GM21390 (cell line): ENCODE measurements around the gene SLC4A1.
"Not testable (repeated sequence)": the region's sequence is repeated elsewhere in the genome, so short reads cannot be mapped to it uniquely, and the experiment has no call there.

ENCODE experiments used
- ATAC-seq: cut with Tn5 transposase; IDR thresholded peaks from one replicate; pipeline ENCODE4 v1.9.1; 2021; ENCODE audit not compliant: unreplicated experiment

Gene SLC4A1

DNA sequence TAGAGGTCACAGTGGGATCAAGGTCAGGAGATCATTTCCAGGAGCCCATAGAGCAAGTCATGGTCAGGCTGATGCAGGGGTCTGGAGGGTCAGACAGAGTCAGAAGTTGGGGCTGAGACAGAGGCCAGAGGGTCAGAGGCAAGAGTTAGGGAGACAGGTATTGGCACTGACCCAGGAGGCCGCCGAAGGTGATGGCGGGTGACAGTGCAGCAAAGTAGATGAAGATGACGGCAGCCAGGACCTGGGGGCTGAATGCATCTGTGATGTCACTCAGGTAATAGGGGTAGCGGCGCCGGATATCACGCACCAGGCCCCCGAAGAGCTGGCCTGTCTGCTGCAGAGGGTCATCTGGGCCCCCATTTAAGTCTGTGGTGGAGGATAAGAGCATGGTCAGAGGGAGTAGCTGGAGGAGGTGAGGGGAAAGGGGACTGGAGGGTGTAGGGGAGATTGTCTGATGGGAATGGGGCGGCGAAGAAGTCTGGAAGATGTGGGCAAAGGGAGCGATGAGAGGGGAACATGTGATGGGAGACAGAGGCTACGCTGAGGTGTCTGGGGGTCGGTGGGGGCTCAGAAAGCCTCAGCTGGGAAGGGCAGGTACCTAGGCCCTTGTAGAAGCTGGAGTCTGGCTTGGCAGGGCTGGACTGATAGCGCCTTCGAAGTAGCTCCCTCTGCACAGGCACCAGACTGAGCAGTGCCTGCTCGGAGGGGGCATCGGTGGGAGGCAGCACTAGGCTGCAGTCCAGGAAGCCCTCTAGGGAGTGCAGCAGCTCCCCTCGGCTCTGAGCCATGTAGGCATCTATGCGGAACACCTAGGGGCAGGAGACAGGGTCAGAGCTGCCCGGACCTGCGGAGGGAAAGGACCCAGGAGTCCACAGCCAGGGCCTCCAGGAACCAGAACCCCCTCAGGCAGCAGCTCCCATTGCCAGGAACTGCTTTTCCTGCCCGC is 9.8 kb downstream of the SLC4A1 start:
- ATAC-seq = no peak

DNA sequence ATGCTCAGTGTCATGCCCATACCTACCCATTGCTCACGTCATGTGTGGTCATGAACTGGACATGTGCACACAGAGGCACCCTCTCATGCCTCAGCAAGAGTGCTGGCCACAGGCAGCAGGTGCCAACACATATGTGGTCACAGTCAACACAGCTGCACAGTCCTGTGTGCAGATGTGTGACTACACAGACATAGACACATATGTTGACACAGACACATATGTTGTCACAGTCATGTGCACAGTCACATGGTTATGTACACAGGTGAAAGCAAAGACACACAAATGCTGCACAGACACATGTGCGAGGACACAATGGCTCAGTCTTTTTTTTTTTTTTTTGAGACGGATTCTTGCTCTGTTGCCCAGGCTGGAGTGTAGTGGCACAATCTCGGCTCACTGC is 11.3 kb downstream of the SLC4A1 start:
- ATAC-seq = no peak

DNA sequence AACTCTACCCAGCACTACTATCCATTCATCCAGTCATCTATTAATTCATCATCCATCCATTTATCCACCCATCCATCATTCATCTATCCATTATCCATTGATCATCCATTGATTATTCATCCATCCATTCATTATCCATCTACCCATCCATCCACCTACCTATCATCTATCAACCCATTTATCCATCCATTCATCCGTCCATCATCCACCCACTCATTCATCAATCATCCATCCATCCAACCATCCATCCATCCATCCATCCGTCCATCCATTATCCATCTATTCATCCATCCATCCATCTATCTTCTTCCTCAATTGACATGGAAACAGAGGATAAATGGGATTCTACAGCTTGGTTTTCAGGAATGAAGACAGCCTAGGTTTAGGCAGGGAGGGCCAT is 12.0 kb downstream of the SLC4A1 start:
- no peak for ATAC-seq

DNA sequence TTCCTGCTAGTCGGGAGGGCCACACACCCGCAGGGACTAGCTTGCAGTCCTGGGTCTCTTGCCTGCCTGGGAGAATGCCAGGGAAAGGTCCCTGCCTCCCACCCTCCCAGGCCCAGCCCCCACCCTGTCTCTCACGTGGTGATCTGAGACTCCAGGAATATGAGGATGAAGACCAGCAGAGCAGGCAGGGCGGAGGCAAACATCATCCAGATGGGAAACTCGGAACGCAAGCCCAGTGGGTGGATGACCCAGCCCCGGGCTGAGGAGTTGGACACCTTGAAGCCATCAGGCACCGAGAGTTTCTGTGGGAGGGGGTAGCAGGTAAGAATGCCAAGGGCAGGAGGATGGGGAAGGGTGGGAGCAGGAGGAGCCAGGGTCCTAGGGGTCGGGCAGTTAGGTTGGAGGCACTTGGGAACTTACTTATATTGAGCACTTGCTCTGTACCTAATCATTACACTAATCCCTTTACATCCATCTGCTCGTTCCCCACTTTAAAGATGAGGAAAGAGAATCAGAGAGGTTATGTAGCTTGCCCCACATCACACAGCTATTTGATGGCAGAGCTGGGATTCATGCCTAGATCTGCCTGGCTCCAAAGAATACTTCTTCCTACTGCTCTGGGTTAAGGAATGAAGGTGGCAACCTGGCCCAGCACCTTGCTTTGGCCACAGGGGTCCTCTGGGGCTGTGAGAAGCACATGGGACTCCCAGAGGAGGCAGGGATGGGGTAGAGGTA is 13.4 kb downstream of the SLC4A1 start:
- ATAC-seq = no peak

DNA sequence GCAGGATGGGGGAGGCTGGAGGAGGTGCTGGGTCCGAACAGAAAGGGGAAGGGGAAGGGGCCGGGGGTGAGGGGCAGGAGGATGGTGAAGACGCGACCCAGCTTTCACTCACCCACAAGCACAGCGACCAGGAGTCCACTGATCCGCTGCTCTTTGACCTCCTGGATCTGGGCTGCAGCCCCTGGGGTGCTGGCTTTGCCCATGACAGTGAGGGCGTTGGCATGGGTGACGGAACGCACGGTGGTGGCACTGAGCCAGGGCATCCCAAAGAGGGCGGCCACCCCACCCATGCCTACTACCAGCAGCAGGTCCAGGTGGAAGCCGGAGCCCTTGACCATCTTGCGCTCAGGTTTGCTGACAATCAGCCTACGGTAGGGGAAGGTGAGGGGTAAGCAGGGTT is 14.9 kb downstream of the SLC4A1 start:
- no peak for ATAC-seq

DNA sequence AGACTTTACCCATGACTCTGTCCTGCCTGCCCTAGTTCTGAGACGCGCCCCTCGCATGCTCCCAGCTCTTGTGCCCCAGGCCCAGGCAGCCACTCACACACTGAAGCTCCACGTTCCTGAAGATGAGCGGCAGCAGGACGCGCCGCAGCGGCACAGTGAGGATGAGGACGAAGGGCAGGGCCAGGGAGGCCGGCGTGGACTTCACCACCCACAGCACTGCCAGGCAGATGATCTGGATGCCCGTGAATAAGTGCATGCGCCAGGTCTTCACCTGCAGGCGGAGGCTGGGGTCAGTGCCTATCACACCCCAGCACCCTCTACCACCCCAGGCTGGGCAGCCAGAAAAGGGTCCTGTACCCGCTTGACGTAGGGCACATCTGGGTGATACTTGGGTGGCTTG is 16.9 kb downstream of the SLC4A1 start:
- no peak for ATAC-seq

DNA sequence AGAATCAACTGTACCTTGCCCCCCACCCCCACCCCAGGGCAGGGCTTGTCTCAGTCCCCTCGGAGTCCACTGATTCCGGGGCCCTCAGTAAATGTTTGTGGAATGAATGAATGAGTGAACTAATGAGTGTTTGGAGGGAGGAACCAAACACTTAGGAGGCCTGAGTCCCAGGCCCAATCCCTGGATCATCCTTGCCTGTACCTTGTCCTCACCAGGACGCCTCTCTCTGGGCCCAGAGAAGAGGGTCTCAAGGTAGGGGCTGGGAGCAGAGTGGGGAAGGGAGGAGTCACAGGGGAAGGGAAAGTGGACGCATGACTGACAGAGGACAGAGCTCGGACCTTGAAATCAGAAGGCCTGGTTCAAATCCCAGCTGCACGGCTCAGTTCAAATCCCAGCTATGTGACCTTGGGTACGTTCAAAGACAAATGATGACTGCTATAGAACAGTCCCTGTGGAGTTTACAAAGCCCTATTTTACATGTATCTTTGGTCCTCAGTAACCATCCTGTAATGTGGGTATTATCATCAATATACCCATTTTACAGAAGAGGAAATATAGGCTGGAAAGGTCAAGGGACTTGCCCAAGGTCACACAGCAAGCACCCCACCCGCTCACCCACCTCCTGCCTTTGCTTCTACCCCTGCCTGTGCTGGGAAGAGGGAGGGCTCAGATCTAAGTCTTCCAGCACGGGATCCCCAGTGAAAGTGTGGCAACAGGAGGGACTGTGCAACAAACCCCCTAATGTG is 18.3 kb downstream of the SLC4A1 start:
- no peak for ATAC-seq

DNA sequence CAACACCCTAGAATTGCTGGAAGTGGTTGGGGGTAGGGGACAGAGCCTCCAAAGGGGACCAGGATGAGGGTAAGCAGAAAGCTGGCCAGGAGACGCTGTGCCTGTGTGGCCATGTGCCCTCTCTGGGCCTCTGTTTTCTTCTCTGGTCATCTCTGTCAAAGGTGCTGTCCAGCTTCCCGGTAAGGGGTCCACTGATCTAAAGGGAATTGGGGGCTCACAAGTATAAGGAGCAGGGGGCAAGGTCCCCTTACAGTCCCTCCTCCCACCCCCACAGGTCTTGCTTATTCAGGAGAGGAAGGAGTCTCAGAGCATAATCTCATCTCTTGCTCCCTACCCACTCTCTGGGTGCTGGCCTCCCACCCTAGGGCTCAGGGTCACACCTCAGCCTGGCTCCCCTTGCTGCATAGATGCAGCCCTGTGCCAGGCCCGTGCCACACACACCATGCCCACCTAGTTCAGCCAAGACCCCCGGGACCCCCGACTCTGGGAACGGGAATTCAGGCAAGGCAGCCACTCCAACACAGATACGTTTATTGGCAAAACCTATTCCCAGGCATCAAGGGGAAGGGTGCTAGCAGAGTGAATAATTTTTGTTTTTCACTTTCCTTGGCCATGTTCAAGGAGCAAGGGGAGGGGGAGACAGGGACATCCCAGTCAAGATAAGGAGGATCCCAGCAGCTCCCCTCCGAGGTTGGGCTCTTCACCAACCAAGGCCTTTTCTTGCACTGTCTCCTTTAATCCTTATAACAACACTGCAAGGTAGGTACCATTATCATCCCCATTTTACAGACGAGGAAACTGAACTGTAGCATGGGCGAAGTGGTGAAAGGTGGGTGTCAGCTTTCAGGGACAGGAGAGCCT is 19.8 kb downstream of the SLC4A1 start:
- ATAC-seq = no peak

DNA sequence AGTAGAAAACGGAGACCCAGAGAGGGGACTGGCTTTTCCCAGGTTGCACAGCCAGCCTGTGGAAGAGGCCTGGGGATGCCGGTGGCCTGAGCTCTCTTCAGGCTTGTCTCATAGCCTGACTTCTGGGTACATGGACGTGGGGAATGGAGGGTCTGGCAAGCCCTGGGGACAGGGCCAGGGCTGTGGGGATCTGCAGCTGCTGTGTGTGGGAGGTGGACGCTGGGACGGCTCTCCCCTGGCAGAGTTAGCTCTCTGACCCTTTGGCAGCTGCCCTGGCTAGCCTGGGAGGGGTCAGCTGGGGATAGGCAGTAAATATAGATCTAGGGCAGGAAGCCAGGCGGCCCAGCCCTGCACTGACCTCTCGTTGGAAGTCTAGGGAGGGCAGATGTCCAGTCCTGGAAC is 20.5 kb downstream of the SLC4A1 start:
- ATAC-seq = no peak

DNA sequence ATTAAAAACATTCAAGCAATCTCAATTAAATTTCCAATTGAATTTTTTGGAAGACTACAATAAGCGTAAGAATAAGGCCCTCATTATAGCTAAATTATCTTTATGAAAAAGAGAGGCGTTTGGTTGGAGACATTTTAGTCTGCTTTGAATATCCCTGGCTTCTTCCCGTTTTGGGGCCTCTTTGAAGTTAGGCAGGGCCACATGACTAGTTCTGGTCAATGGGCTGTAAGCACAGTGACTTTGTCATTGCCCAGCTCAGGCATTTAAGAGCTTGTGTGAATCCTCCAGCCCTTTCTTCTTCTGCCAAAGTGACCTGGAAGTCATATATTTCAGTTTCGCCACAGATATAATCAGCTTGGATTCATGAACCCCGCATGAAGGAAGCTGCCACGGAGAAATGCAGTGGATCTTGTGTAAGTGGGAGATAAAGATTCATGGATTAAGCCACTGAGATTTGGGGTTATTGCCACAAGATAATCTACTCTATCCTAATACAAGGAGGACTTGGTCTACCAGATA is 26.8 kb downstream of the SLC4A1 start:
- no peak for ATAC-seq

DNA sequence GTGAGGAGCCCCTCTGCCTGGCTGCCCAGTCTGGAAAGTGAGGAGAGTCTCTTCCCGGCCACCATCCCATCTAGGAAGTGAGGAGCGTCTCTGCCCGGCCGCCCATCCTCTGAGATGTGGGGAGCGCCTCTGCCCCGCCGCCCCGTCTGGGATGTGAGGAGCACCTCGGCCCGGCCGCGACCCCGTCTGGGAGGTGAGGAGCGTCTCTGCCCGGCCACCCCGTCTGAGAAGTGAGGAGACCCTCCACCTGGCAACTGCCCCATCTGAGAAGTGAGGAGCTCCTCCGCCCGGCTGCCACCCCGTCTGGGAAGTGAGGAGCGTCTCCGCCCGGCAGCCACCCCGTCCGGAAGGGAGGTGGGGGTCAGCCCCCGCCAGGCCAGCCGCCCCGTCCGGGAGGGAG is 30.0 kb downstream of the SLC4A1 start:
- ATAC-seq = not testable (repeated sequence)

DNA sequence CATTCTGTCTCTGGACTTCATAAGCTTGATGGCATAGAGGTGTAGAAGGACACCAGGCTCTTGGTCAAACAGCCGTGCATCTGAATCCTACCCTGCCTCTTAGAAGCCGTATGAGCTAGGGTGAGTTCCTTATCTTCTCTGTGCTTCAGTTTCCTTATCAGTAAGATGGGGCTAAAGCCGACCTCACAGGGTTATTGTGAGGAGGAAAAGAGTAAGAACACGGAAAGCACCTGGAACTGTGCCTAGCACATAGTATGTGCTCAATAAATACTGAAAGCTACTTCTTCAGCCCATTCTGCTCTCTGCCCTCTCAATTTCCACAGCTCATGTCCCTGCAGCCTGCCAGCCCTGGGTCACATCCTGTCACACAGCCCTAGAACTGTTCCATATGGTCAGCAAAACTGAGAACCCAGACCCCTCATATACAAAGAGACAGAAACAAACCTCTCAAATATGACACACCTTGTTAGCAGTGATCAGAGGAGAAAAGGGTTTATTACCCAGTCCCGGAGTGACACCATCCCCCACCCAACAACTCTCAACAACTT is 31.4 kb downstream of the SLC4A1 start:
- no peak for ATAC-seq

DNA sequence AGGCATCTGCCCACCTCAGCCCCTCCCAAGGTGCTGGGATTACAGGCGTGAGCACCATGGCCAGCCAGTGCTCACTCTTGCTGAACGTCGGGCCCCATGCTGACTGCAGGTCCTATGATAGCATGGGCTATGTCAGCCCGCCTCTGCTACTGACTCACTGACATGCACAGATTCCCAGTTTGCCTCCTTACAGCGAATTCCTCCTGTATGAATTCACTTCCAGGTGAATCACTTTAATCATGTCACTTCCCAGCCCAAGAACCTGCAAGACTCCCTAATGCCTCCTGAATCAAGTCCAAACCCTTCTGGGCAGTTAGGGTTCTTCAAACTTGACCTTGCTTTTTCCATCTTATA is 32.4 kb downstream of the SLC4A1 start:
- ATAC-seq = no peak

DNA sequence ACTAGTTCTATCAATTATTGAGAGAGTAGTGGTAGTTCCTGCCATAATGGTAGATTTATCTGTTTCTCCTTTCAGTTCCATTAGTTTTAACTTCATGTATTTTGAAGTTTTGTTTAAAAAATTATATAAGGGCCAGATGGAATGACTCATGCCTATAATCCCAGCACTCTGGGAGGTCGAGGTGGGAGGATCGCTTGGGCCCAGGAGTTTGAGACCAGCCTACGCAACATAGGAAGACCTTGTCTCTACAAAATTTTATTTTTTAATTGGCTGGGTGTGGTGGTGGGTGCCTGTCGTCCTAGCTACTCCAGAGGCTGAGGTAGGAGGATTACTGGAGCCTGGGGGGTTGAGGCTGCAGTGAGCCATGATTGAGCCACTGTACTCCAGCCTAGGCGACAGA is 34.4 kb downstream of the SLC4A1 start:
- ATAC-seq = no peak

DNA sequence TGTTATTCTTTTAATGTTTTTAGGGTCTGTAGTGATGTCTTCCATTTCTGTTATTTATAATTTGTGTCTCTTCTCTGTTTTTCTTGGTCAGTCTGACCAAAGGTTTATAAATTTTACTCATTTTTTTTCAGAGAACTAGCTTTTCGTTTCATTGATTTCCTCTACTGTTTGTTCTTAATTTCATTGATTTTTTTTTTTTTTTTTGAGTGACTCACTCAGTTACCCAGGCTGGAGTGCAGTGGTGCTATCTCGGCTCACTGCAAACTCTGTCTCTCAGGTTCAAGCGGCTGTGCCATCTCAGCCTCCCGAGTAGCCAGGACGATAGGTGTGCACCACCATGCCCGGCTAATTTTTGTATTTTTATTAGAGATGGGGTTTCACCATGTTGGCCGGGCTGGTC is 35.9 kb downstream of the SLC4A1 start:
- ATAC-seq = no peak

DNA sequence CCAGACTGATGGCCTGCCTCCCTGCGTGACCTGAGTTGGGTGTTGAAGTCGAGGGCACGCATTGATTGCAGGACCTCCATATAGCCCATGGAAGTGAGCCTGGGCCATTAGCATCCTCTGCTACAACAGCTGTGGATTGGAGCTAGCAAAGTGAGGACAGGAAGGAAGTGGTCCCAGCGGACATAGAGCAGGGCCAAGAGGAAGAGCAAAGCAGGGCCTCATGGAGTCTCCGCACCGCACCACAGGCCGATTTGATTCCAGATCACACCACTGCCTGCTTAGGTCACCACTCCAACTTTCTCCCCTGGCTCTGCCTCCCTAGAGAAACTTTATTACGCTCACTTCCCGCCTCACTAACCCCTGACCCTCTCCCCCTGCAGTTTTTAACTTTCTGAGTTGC is 37.8 kb downstream of the SLC4A1 start:
- no peak for ATAC-seq

DNA sequence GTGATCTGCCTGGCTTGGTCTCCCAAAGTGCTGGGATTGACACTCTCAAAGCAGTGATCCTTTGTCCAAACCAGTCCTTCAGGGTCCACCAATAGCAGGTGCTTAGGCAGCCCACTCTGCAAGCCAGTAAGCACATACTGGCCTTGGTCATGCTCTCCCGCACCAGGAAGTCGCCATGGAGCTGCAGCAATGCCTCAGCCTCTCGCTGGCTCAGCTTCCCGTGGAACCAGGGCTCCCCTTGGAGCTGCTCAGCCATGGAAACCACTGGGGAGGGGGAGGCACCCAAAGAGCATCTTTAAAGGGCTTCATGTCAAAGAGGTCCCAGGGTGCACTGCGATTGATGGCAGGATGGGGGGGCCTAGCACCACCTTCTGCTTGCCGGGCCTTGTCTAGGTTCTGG is 38.8 kb downstream of the SLC4A1 start:
- no peak for ATAC-seq

DNA sequence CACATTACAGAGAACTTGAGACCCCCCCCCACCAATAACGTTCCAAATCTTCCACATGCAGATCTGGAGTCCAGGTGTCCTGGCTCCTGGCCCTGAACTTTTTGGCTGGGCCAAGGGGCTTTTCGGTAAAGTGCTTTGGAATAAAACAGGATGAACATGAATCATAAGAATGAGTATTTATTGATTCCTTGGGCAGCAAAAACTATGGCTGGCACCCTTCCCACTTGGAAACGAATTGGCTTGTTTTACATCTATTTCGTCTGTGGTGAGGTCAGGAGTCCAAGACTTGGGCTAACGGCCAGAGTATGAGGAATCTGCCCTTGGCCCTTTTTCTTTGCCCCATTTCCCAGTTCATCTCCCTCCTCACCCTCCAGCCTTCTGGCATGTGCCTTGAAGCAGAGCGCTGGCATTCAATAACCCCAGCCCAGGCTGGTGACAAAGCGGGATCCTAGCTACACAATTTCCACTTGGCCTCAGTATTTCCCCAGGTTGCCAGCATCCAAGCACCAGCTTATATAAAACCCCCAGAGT is 44.3 kb downstream of the SLC4A1 start:
- no peak for ATAC-seq

DNA sequence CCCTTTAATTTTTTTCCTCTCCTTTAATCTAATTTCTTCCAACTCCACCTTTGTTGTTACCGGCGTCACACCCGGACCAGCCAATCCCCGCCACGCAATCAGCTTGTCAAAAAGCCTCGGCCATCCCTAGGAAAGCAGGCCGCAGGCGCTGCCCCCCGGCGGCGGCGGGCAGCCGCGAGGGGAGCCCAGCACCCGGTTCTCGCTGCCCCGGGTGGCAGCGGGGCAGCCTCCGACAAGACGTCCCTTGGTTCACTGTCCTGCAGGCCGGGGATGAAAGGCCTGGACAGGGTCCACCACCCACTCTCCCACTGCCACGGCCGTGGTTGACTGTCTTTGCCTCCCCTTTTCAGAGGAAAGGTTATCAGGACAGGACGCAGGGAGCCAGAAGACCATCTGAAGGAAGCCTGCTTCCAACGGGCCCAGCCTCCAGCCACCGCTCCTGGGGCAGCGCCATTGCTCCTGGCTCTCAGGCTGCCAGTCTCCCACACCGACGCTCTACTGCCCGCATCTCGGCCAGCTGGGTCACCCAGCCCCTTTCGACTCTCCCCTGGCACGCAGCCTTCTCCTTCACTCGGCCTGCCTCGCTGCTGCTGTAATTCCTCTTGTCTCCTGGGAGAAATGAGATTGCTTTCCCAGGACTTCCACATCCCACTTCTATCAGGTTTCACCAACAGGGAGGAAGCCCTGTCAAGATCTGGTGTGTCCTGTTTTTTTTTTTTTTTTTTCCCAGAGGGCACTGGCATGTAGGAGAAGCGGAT is 45.6 kb downstream of the SLC4A1 start:
- ATAC-seq = no peak

DNA sequence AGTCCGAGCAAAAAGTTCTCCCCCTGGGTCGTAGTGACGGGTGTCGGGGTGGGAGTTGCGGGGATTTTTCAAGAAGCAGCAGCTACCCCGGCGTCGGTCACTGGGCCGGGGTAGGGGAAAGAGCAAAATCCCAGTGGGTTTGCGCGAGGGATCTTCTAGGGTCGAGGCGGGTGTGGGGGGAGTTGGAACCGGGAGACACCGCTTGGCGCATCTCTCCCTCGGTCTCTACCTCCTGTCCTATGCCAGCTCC is 46.1 kb downstream of the SLC4A1 start:
- no peak for ATAC-seq
